GM18858 (cell line): Measurements from ENCODE around the gene CLCNKA.
"Not testable (repeated sequence)": the region's sequence is repeated elsewhere in the genome, so short reads cannot be mapped to it uniquely, and the experiment has no call there.

ENCODE experiments used
- ATAC-seq: cut with Tn5 transposase; IDR thresholded peaks from one replicate; pipeline ENCODE4 v1.9.1; 2021; ENCODE audit not compliant: unreplicated experiment

CLCNKA gene

GRCh38 chr1:16017076-16017460 is 4.8 kb upstream of the CLCNKA start:
- no peak for ATAC-seq

- ATAC-seq = no peak
These were observed 4.2 kb upstream of the CLCNKA start, which contains the start of gene HSPB7 for GRCh38 chr1:16017461-16018303. Gene HSPB7, minus strand, starts transcription at chr1:16018043. Its CDS starts 80 bp downstream, at chr1:16017963.

- ATAC-seq = no peak
These were observed 3.5 kb upstream of the CLCNKA start for GRCh38 chr1:16018308-16018707.

- ATAC-seq = no peak
These were observed 2.8 kb upstream of the CLCNKA start for GRCh38 chr1:16018749-16019643.

GRCh38 chr1:16019644-16020277 is 2.1 kb upstream of the CLCNKA start:
- no peak for ATAC-seq

- no peak for ATAC-seq
These were observed 1.5 kb upstream of the CLCNKA start for GRCh38 chr1:16020325-16020724.

GRCh38 chr1:16020878-16021277 is 958 bp upstream of the CLCNKA start:
- ATAC-seq = not testable (repeated sequence)

GRCh38 chr1:16022393-16022792 is 557 bp downstream of the CLCNKA start:
- no peak for ATAC-seq

GRCh38 chr1:16023050-16023653 is 1.3 kb downstream of the CLCNKA start:
- ATAC-seq = no peak

GRCh38 chr1:16026302-16026701 is 4.5 kb downstream of the CLCNKA start:
- ATAC-seq = not testable (repeated sequence)

GRCh38 chr1:16026723-16027484 is 5.1 kb downstream of the CLCNKA start:
- ATAC-seq = no peak

GRCh38 chr1:16028237-16029002 is 6.6 kb downstream of the CLCNKA start:
- ATAC-seq = no peak

GRCh38 chr1:16029003-16029268 is 7.1 kb downstream of the CLCNKA start:
- ATAC-seq = not testable (repeated sequence)

- no peak for ATAC-seq
These were observed 7.5 kb downstream of the CLCNKA start for GRCh38 chr1:16029288-16029687.

- ATAC-seq = no peak
These were observed 9.7 kb downstream of the CLCNKA start for GRCh38 chr1:16031551-16031950.

GRCh38 chr1:16032388-16033102 is 10.7 kb downstream of the CLCNKA start:
- no peak for ATAC-seq

GRCh38 chr1:16033103-16033632 is 11.3 kb downstream of the CLCNKA start:
- not testable (repeated sequence) for ATAC-seq

GRCh38 chr1:16036461-16036860 is 14.6 kb downstream of the CLCNKA start:
- not testable (repeated sequence) for ATAC-seq

GRCh38 chr1:16038620-16038912 is 16.7 kb downstream of the CLCNKA start:
- ATAC-seq = no peak
